ENCODE data around the gene HECTD2.
A peak's percentile ranks its signal among the peaks of the same experiment; 100 is the strongest.
"Not testable (repeated sequence)": the region's sequence is repeated elsewhere in the genome, so short reads cannot be mapped to it uniquely, and the experiment has no call there.

The HECTD2 gene

DNA sequence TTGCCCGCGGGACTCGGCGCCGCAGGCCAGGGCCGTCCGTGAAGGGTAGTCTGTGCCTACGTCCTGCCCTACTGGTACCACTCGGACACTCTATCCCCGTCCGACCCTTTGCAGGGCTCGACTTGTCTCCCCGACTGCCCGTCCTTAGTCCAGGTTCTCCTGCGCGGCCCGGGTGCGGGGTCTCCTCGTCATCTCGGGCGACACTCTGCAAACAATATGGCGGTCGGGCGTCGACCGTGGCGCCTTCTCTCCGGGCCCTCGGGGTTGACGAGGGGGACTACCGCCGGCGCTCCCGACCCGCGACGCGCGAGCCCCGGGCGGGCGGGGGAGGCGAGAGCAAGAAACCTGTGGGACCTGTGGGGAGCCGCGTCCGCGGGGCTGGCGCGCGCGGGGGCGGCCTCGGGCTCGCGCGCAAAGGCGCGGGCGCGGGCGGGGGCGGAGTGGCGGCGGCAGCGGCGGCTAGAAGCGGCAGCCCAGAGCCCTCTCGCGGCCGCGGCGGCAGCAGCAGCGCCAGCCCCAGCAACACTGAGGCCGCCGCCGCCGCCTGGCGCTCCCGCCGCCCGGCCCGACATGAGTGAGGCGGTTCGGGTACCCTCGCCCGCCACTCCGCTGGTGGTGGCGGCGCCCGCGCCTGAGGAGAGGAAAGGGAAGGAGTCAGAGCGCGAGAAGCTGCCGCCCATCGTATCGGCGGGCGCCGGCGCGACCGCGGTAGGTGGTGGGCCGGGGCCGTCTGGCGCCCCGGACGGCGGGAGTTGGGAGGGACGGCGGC is at the start of gene HECTD2:
HECTD2 (plus strand) TSS at position 476 of the 769 bp plus-strand sequence; CDS start at position 571, 95 bp downstream.
- DNase-seq, result peak; percentile 82 to 87

DNA sequence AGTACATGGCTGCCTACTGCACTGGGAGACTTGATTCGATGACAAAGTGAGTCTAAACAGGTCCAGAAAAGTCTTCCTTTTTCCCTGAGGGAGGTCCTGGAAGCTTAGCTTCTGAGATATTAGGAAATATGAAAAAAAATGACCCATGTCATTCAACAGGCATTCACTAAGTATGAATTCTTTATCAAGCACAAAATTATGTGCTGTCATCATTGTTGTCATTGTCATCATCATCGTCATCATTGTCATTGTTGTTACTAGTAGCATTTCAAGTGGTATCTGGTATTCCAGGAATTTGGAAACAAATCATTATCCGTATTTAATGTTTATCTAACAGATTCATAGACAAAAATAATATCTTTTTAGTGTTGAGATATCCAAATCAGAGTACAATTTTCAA is 49.7 kb upstream of the HECTD2 start:
- no peak for DNase-seq

DNA sequence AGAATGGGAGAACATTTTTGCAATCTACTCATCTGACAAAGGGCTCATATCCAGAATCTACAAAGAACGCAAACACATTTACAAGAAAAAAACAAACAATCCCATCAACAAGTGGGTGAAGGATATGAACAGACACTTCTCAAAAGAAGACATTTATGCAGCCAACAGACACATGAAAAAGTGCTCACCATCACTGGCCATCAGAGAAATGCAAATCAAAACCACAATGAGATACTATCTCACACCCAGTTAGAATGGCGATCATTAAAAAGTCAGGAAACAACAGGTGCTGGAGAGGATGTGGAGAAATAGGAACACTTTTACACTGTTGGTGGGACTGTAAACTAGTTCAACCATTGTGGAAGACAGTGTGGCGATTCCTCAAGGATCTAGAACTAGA is 44.6 kb upstream of the HECTD2 start:
- DNase-seq, result not testable (repeated sequence)

- no peak for DNase-seq
These were observed 43.4 kb upstream of the HECTD2 start for GRCh38 chr10:91366704-91367103.

GRCh38 chr10:91367127-91367531 is 43.0 kb upstream of the HECTD2 start:
- no peak for DNase-seq

DNA sequence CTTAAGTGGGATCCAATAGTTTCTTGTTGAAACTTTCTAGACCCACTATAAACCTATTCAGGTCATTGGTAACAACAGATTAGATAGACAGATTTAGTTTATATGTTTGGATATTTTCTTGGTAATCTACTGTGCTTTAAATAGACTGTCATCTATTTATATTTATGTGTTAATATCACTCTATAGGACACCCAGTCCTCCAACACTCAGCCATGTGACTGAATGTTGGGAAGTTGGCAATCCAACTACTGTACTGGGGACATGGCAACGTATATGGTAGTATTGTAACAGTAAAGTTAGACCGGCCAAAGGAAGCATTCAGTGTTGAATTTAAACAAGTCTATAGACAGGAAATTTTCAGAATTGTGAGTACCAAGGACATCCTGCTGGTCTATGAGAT is 42.6 kb upstream of the HECTD2 start:
- DNase-seq, result no peak

- DNase-seq, result not testable (repeated sequence)
These were observed 40.1 kb upstream of the HECTD2 start for GRCh38 chr10:91369978-91370589.

GRCh38 chr10:91374052-91374451 is 36.1 kb upstream of the HECTD2 start:
- DNase-seq, result no peak

GRCh38 chr10:91378061-91378460 is 32.1 kb upstream of the HECTD2 start:
- no peak for DNase-seq

DNA sequence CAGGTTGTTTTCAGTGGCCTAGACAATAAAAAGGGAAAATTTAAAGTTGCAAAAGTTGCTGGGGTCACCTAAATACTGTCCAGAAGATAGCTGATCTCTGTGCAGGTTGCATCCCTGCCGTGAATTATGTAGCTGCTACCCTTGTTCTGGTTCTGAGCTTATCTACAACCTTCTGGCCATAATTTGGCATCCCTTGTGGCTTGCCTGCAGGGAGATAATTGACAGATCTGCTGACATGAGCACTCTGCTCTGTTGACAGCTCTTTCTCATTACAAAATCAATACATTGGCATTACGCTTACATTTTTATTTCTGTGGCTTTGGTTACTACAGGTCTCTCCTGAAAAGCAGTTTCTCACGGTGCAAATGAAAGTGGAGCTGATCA is 29.3 kb upstream of the HECTD2 start:
- no peak for DNase-seq

- no peak for DNase-seq
These were observed 28.8 kb upstream of the HECTD2 start for GRCh38 chr10:91381257-91381891.

GRCh38 chr10:91385306-91386085 is 24.6 kb upstream of the HECTD2 start:
- DNase-seq, result no peak

DNA sequence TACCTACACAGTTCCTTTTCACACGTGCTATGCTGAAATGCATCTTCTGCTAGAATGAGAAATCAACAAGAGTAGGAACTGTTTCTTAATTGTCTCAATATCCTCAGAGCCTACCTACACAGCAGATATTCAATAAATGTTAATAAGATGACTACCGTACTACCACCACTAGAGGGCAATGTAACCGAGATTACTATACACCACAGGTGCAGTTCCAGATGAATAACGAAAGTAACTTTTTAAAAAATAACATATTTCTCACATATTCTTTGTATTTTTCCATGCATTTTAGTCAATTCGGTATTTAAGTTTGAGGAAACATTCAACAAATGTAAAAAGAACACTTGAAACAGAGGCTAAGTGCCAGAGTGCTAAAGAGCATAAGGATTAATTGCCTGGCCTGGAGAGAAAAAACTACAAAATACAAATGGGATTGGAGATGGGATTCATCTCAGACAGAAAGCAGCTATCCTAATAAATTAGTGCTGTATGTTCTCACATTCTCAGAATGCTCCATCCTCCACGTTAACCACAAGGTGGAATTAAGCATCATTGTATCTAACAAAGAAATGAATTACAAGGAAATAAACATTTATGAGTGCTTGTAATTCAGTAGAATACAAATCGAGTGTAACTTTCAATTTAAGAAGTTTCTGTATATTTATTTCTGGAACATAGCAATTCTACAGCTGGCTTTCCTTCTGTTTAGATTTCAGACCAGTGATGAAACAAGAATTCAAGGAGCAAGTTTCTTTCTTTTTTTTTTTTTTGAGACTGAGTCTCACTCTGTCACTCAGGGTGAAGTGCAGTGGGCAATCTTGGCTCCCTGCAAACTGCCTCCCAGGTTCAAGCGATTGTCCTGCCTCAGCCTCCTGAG is 20.3 kb upstream of the HECTD2 start:
- DNase-seq, result no peak

DNA sequence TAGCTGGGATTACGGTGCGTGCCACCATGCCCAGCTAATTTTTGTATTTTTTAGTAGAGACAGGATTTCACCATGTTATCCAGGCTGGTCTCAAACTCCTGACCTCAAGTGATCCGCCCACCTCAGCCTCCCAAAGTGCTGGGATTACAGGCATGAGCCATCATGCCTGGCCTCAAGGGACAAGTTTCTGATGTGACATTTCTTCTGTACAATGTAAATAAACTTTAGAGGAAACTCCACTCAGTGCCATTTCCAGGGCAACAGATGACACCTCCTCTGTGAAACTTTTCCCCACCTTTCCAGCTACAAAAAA is 19.7 kb upstream of the HECTD2 start:
- DNase-seq, result not testable (repeated sequence)

DNA sequence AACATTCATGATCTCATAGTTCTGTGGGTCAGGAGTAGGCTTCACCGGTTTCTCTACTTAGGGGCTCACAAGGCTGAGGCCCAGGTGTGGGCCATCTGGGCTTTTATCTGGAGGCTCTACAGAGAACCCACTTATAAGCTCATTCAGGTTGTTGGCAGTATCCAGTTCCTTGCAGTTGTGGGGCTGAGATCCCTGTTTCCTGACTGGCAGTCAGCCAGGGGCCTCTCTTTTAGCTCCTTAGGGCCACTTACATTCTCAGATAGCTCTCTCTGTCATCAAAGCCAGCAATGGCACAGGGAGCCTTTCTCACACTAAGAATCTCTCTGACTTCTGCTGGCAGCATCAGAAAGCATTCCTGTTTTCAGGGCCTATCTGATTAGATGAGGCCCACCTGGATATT is 18.2 kb upstream of the HECTD2 start:
- no peak for DNase-seq

DNA sequence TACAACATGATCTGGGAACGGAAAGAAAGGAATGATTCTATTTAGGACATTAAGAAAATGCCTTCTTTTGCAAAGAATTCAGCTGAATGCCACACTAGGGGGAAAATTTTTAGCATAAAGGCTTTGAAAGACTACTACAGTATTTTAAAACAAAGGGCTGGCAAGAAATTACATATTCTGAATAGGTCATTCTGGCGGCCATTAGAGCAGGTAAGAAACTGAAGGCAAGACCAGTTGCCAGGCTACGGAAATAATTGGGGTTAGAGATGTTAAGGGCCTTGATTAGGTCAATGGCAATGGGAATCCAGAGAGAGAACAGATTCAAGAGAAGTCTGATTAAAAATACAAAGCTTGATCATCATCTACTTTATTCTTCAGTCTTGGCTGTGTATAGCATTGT is 3.8 kb upstream of the HECTD2 start:
- no peak for DNase-seq

DNA sequence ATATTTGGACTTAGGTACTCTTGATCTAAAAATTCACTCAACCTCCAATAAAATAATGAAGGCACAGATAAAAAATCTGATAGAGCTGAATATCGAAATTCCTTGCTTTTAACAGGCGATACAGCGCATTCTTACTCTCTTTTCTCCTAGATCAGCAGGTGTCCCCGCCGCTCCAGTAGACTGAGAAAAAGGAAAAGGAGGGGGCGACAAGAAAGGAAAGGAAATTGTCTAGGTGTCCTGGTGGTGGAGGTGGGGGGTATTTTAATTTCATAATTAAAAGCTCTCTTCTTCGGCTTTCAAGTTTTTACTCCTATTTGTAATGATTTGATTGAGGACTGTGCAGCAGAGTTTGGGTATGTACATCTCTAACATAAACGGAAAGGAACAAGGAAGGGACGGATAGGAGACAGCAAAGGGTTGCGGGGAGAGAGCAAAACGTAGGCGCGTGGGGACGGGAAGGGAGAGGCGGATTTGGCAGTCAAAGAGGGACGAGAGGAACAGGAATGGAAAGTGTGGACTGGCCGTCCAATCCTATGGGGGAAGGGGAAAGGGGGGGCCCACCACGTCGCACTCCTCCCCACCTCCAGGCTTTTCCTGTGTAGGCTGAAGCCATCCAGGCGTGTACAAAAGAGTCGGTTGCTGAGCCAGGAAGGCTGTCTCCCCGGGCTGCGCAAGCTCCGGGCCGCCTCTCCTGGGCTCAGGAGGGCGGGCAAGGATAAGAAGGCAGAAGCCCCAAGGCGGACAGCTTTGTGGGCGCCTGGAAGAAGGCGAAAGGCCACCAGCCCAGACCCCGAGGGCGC is 875 bp upstream of the HECTD2 start:
- no peak for DNase-seq

DNA sequence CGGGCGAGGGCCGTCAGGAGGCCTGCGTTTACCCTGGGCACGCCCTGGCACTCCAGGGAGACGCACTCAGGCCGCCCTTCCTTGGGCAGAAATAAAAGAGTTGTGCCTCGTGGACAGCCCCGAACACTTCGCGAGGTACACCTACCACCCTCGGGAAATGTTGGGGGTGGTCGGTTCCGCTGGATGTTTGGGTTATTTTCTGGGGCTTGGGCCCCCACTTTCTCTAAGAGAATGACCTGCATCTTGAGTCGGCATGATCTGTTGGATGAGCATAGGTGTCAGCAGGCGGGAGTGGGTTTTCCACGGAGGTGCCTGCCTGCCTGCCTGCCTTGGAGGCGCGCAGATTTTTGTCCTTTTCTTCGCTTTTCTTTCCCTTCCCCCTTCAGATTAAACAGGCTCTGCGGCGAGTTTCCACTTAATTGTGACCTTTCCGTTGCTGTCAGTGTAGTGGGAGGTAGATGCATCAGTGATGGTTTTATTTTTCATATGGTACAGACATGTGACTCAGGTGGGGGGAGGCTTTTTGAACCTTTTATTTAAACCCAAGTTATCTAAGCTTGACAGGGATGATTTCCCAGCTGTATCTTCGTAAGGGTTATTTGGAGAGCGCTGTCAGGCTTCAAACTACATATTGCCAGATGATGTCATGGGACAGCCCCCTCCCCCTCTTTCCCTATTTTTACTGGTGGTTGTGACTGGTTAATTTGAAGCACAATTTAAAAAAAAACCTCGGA is 661 bp downstream of the HECTD2 start:
- peak in 1 of 2 experiments; percentile 54 for DNase-seq

DNA sequence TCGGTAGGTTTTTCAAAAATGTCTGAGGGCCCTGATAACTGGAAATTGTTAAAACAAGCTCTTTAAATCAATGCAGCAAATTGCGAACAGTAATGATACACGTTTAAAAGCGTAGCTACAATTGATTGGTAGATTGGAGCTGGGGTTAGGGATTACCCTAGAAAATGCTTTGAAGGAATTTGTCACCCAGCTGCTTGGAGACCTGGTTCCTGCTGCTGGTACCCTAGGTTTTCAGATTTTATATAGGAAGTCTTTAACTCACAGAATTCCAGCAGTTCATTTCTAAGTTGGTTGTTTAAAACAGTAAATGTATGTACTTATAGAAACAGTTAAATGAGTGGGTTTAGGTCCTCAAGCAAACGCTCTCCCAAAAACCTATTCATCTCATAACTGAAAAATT is 1.5 kb downstream of the HECTD2 start:
- DNase-seq, result no peak

GRCh38 chr10:91412354-91413087 is 2.4 kb downstream of the HECTD2 start:
- no peak for DNase-seq
